Mesendoderm (in vitro differentiated cells): ENCODE measurements around the gene TAOK1.

Experiments used
- DNase-seq: peaks from one replicate; pipeline ENCODE4 v3.0.0; 2013
- H2AK5ac ChIP-seq: 2 replicates; pipeline ENCODE4 v1.6.1; 2013; ENCODE audit warnings: low read length, inconsistent platforms
- H2BK120ac ChIP-seq: 2 replicates; pipeline ENCODE4 v1.6.1; 2013; ENCODE audit warnings: low read depth, mild to moderate bottlenecking, low read length, moderate library complexity, mixed read lengths
- H2BK15ac ChIP-seq: replicated peaks from 2 replicates; pipeline ENCODE4 v1.6.1; 2013; ENCODE audit warnings: low read depth, mild to moderate bottlenecking, moderate library complexity
- H2BK5ac ChIP-seq: 2 replicates; pipeline ENCODE4 v1.6.1; 2013; ENCODE audit warnings: low read length, inconsistent platforms
- H3K18ac ChIP-seq: 2 replicates; pipeline ENCODE4 v1.6.1; 2013; ENCODE audit warnings: mild to moderate bottlenecking, low read length, mixed read lengths
- H3K23ac ChIP-seq: one replicate; pipeline ENCODE4 v1.6.1; 2013; ENCODE audit warnings: low read length
- H3K27ac ChIP-seq: 2 replicates; pipeline ENCODE4 v1.5.1; 2013; ENCODE audit warnings: low read depth, mild to moderate bottlenecking, inconsistent platforms, low read length, moderate library complexity
- H3K27me3 ChIP-seq: 2 replicates; pipeline ENCODE4 v1.6.1; 2013; ENCODE audit warnings: low read length, control low read depth, mild to moderate bottlenecking, inconsistent platforms; ENCODE audit not compliant: insufficient read depth, poor library complexity
- H3K36me3 ChIP-seq: 2 replicates; pipeline ENCODE4 v1.6.1; 2013; ENCODE audit warnings: low read length, inconsistent platforms; ENCODE audit not compliant: control insufficient read depth, insufficient read depth
- H3K4ac ChIP-seq: one replicate; pipeline ENCODE4 v1.6.1; 2013; ENCODE audit warnings: low read depth, mild to moderate bottlenecking, low read length, moderate library complexity
- H3K4me1 ChIP-seq: 2 replicates; pipeline ENCODE4 v1.6.1; 2013; ENCODE audit warnings: low read depth, low read length, inconsistent platforms; ENCODE audit not compliant: control insufficient read depth
- H3K4me2 ChIP-seq: 2 replicates; pipeline ENCODE4 v1.6.1; 2013; ENCODE audit warnings: low read length
- H3K4me3 ChIP-seq: 2 replicates; pipeline ENCODE4 v1.5.1; 2013; ENCODE audit warnings: mild to moderate bottlenecking, low read length
- H3K56ac ChIP-seq: one replicate; pipeline ENCODE4 v1.6.1; 2013; ENCODE audit warnings: low read length
- H3K79me1 ChIP-seq: 2 replicates; pipeline ENCODE4 v1.6.1; 2013; ENCODE audit warnings: low read length, inconsistent platforms
- H3K79me2 ChIP-seq: 2 replicates; pipeline ENCODE4 v1.6.1; 2013; ENCODE audit warnings: mild to moderate bottlenecking, low read length; ENCODE audit not compliant: control insufficient read depth, insufficient read depth
- H3K9ac ChIP-seq: 2 replicates; pipeline ENCODE4 v1.6.1; 2013; ENCODE audit warnings: low read length, inconsistent platforms
- H4K5ac ChIP-seq: one replicate; pipeline ENCODE4 v1.6.1; 2013; ENCODE audit warnings: low read length
- H4K8ac ChIP-seq: one replicate; pipeline ENCODE4 v1.6.1; 2013; ENCODE audit warnings: low read depth, mild to moderate bottlenecking, control low read depth, low read length, moderate library complexity
- WGBS: extraction: QIAGEN DNeasy Blood & Tissue Kit; methylation state at CpG from one replicate; pipeline ENCODE4 v1.1.7; 2013; ENCODE audit warnings: low lambda C conversion rate, missing lambda C conversion rate; ENCODE audit not compliant: insufficient coverage; ENCODE audit errors: extremely low coverage; 5-methylcytosine and 5-hydroxymethylcytosine counted together

TAOK1 gene

DNA sequence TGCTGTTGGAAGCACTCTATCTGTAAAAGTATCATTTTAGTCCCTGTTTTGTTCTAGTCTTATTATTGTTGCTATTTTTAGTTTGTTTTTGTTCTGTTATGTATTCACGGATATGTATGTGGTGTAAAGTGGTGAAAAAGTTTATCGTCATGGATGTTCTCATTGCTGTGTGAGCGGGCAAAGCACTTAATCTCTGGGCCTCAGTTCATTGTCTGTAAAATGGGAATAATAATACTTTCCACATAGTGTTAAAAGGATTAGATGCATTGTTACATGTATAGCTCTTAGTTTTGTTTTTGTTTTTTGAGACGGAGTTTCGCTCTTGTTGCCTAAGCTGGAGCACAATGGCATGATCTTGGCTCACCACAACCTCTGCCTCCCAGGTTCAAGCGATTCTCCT is 19.8 kb downstream of the TAOK1 start:
- no peak overlapping the region for H2AK5ac ChIP-seq
- H2BK15ac ChIP-seq, result no peak overlapping the region
- no peak overlapping the region for H4K8ac ChIP-seq
- no peak overlapping the region for H4K5ac ChIP-seq
- no peaks in the 10 kb centered on the region for H3K4me1 ChIP-seq
- H3K9ac ChIP-seq, result no peak overlapping the region
- H3K18ac ChIP-seq, result no peak overlapping the region
- peaks cover 67% of the 10 kb centered on the region for H3K79me2 ChIP-seq
- H3K23ac ChIP-seq, result no peak overlapping the region
- no peak overlapping the region for H3K4ac ChIP-seq
- no peak overlapping the region for H3K4me2 ChIP-seq
- H2BK120ac ChIP-seq, result no peak overlapping the region
- no peak overlapping the region for H3K56ac ChIP-seq
- no peak overlapping the region for H3K4me3 ChIP-seq
- H3K27ac ChIP-seq, result no peak overlapping the region
- no peaks in the 10 kb centered on the region for H3K36me3 ChIP-seq
- no peaks in the 10 kb centered on the region for H3K27me3 ChIP-seq
- WGBS, result 100% methylated on average over 2 of the region's 6 CpGs
- H2BK5ac ChIP-seq, result no peak overlapping the region
- no peak for DNase-seq
- peaks cover 3% of the 10 kb centered on the region for H3K79me1 ChIP-seq

DNA sequence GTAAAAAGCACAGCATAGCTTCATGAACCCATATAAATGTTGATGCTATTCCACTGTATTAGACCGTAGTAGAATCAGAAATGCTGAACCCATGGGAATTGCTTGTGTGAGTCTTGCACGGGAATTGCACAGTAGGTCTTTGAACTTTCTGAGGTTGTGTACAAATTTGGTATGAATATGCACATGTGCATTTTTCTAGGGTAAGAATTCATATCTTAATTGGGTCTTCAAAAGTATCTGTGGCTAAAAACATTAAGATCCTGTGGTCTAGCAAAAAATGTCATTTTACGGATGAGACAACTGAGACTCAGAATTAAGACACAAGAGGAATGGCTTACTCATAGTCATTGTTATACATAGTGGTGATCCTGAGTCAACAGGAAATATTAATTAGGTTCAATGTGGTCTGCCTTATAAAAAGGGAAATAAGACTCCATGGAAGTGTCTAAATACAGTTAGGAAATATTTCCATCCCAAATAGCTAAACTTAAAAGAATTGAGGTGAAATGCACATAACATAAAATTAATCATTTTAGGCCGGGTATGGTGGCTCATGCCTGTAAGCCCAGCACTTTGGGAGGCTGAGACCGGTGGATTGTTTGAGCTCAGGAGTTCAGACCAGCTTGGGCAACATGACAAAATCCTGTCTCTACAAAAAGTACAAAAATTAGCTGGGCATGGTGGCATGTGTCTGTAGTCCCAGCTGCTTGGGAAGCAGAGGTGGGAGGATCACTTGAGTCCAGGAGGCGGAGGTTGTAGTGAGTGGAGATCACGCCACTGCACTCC is 22.8 kb downstream of the TAOK1 start:
- Histone ChIP-seq H3K9ac (no peak overlapping the region), H3K27ac (no peak overlapping the region), H2AK5ac (no peak overlapping the region), H4K8ac (no peak overlapping the region), H3K79me1 (peaks cover 1% of the 10 kb centered on the region), H3K79me2 (peaks cover 53% of the 10 kb centered on the region), H3K4me2 (no peak overlapping the region), H2BK5ac (no peak overlapping the region), H3K36me3 (no peaks in the 10 kb centered on the region), H3K27me3 (no peaks in the 10 kb centered on the region), H3K18ac (no peak overlapping the region), H3K4me1 (no peaks in the 10 kb centered on the region), H3K56ac (no peak overlapping the region), H3K4ac (no peak overlapping the region), H2BK120ac (no peak overlapping the region), H3K4me3 (no peak overlapping the region), H3K23ac (no peak overlapping the region), H2BK15ac (no peak overlapping the region), H4K5ac (no peak overlapping the region)
- WGBS, result no CpG with 5 or more reads among the region's 7 CpGs
- DNase-seq, result no peak

DNA sequence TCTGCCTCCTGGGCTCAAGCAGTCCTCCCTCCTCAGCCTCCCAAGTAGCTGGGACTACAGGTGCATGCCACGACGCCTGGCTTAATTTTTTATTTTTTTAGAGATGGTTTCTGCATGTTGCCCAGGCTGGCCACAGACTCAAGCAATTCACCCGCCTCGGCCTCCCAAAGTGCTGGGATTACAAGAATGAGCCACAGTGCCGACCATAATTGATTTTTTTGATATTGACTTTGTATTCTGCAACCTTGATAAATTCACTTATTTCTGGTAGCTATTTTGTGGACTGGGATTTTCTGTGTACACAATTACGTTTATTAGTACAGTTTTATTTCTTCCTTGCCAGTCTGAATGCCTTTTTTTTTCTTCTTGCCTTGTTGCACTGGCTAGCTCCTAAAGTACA is 30.0 kb downstream of the TAOK1 start:
- Histone ChIP-seq H4K5ac (no peak overlapping the region), H2BK120ac (no peak overlapping the region), H3K4me1 (no peaks in the 10 kb centered on the region), H3K4ac (no peak overlapping the region), H3K56ac (no peak overlapping the region), H3K79me1 (no peaks in the 10 kb centered on the region), H2AK5ac (no peak overlapping the region), H3K4me2 (no peak overlapping the region), H3K23ac (no peak overlapping the region), H3K9ac (no peak overlapping the region), H3K27me3 (no peaks in the 10 kb centered on the region), H3K18ac (no peak overlapping the region), H3K4me3 (no peak overlapping the region), H4K8ac (no peak overlapping the region), H3K79me2 (peaks cover 50% of the 10 kb centered on the region), H3K36me3 (no peaks in the 10 kb centered on the region), H2BK15ac (no peak overlapping the region), H2BK5ac (no peak overlapping the region), H3K27ac (no peak overlapping the region)
- DNase-seq, result no peak
- no CpG with 5 or more reads among the region's 6 CpGs for WGBS

DNA sequence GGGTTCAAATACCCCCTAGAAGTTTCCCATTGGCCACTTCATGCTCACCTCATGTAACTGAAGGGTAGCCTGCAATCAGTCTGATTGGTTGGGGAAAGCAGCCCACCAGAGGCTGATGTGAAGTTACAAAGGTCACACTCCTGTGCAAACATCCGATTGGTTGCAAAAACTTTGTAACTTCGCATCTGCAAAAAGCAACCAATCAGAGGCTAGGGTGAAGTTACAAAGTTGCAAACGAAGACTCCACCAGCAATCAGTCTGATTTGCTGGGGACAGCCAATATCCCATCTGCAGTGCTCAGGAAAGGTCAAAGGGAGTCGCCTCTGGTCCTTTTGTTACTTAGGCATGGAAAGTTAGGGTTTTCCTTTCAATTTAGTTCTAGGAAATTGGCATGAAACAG is 40.1 kb downstream of the TAOK1 start:
- Histone ChIP-seq H4K8ac (no peak overlapping the region), H3K4ac (no peak overlapping the region), H3K18ac (no peak overlapping the region), H3K36me3 (no peaks in the 10 kb centered on the region), H3K23ac (no peak overlapping the region), H4K5ac (no peak overlapping the region), H2BK15ac (no peak overlapping the region), H3K4me3 (no peak overlapping the region), H3K9ac (no peak overlapping the region), H3K56ac (no peak overlapping the region), H3K27ac (no peak overlapping the region), H3K79me2 (peaks cover 56% of the 10 kb centered on the region), H3K79me1 (peaks cover 9% of the 10 kb centered on the region), H2BK5ac (no peak overlapping the region), H2BK120ac (no peak overlapping the region), H3K4me1 (peaks cover 4% of the 10 kb centered on the region), H2AK5ac (no peak overlapping the region), H3K27me3 (no peaks in the 10 kb centered on the region), H3K4me2 (no peak overlapping the region)
- DNase-seq, result no peak
- WGBS, result no CpG with 5 or more reads among the region's 4 CpGs

DNA sequence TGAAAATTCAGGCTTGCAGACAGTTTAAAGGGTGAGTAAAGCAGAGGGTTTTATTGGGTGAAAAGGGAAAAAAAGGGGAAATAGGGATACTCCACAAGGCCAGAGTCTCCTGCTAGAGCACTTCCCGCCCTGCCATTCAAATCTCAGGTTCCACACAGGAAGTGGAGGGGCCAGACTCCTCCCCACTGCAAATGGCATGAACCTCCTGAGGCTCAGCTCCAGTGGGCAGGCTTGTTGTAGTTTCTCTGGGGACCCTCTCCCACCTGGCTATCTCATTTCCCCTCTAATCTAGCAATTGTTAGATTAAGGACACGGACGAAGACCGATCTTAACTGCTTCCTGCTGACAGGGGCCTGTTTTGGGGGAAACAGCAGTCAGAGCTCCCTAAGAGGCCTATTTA is 43.4 kb downstream of the TAOK1 start:
- DNase-seq, result peak; percentile 54
- Histone ChIP-seq H3K9ac (peak overlapping the region; percentile 21), H3K4me3 (no peak overlapping the region), H3K27me3 (no peaks in the 10 kb centered on the region), H2BK120ac (no peak overlapping the region), H3K27ac (no peak overlapping the region), H3K79me1 (peaks cover 9% of the 10 kb centered on the region), H3K4me1 (peaks cover 4% of the 10 kb centered on the region), H3K79me2 (peaks cover 52% of the 10 kb centered on the region), H2BK15ac (no peak overlapping the region), H3K4ac (no peak overlapping the region), H3K36me3 (no peaks in the 10 kb centered on the region), H4K8ac (no peak overlapping the region), H3K4me2 (no peak overlapping the region), H3K56ac (peak overlapping the region; percentile 59), H3K23ac (no peak overlapping the region), H4K5ac (no peak overlapping the region), H3K18ac (no peak overlapping the region), H2AK5ac (no peak overlapping the region), H2BK5ac (no peak overlapping the region)
- no CpG with 5 or more reads among the region's 4 CpGs for WGBS

DNA sequence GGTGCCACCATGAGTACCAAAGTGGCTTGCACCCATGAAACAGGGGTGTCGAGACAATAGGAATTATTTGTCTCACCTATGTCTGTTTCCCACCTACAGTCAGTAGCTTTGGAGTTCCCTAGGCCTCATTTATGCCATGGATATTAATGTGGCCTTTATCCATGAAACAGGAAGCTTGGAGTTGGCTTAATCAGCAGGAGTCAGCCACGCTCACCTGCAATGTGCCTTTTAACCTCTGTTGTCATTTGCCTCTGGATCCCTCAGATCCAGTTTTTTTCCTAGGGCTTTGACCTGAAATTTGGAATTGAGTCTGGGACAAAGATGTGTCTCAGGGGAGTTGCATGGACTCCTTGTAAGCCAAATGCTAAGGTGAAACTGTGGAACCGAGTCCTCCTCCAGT is 44.4 kb downstream of the TAOK1 start:
- Histone ChIP-seq H3K4me1 (peaks cover 4% of the 10 kb centered on the region), H4K8ac (no peak overlapping the region), H3K56ac (no peak overlapping the region), H3K27me3 (no peaks in the 10 kb centered on the region), H3K9ac (no peak overlapping the region), H3K18ac (no peak overlapping the region), H3K79me1 (peaks cover 9% of the 10 kb centered on the region), H3K23ac (no peak overlapping the region), H2BK5ac (no peak overlapping the region), H3K36me3 (no peaks in the 10 kb centered on the region), H3K4me3 (no peak overlapping the region), H3K4me2 (no peak overlapping the region), H2AK5ac (no peak overlapping the region), H4K5ac (no peak overlapping the region), H3K27ac (no peak overlapping the region), H2BK120ac (no peak overlapping the region), H3K4ac (no peak overlapping the region), H2BK15ac (no peak overlapping the region), H3K79me2 (peaks cover 46% of the 10 kb centered on the region)
- DNase-seq, result no peak
- no CpG with 5 or more reads among the region's 3 CpGs for WGBS
